ENCODE results near the gene GPR34.

GPR34 gene

GRCh38 chrX:41733939-41734338, 45.2 kb downstream of the GPR34 start:
- no peak for TF ChIP-seq ZNF274 (IDR thresholded peaks at IDR 0.05; ENCODE audit: low read depth, low read length)
- H3K4me3 ChIP-seq (ENCODE audit: low read length): no peak overlapping the region

- no peak for TF ChIP-seq ZNF274 (IDR thresholded peaks at IDR 0.05; ENCODE audit: low read depth, low read length)
- H3K4me3 ChIP-seq (ENCODE audit: low read length): no peak overlapping the region; the same call in 1 of the 2 replicates
Measured at GRCh38 chrX:41734530-41734929, 45.8 kb downstream of the GPR34 start.

GRCh38 chrX:41737065-41737464, 48.3 kb downstream of the GPR34 start:
- no peak for TF ChIP-seq ZNF274 (IDR thresholded peaks at IDR 0.05; ENCODE audit: low read depth, low read length)
- no peak overlapping the region for H3K4me3 ChIP-seq (ENCODE audit: low read length)

GRCh38 chrX:41739871-41740270, 51.1 kb downstream of the GPR34 start:
- no peak for TF ChIP-seq ZNF274 (IDR thresholded peaks at IDR 0.05; ENCODE audit: low read depth, low read length)
- H3K4me3 ChIP-seq (ENCODE audit: low read length): no peak overlapping the region
